CD4-positive, CD25-positive, alpha-beta regulatory T cell (primary cell): ENCODE measurements around the gene MYO5B. TPM values are rescaled to one million over a fixed set of nuclear protein-coding genes. Genes with fewer than 3 reads are reported as not detected.
A peak's percentile ranks its signal among the peaks of the same experiment; 100 is the strongest.
"Not testable (repeated sequence)": the region's sequence is repeated elsewhere in the genome, so short reads cannot be mapped to it uniquely, and the experiment has no call there.

Experiments used
- ATAC-seq, 2 donors: fragments of 150-1000 bp; cut with Tn5 transposase; one replicate each; pipeline ENCODE4 v1.10.0; 2021; ENCODE audit warnings: low read depth in 2 of 2, moderate number of reproducible peaks in 2 of 2, moderate library complexity in 1 of 2
- DNase-seq, 3 donors: peaks; one replicate each; pipeline versions ENCODE4 v3.0.0 to v3.0.0-alpha.2; 2012 to 2022; ENCODE audit warnings: mixed read lengths in 1 of 3
- H3K27ac ChIP-seq: one replicate; pipeline ENCODE4 v1.7.0; 2013; ENCODE audit warnings: mild to moderate bottlenecking, low read length; ENCODE audit not compliant: insufficient read depth, poor library complexity, severe bottlenecking
- H3K27me3 ChIP-seq: one replicate; pipeline ENCODE4 v1.7.0; 2013; ENCODE audit warnings: low read length; ENCODE audit not compliant: control insufficient read depth, insufficient read depth
- H3K36me3 ChIP-seq: one replicate; pipeline ENCODE4 v1.7.0; 2013; ENCODE audit warnings: mild to moderate bottlenecking, low read length, moderate library complexity; ENCODE audit not compliant: control insufficient read depth, insufficient read depth
- H3K4me1 ChIP-seq: 2 replicates; pipeline ENCODE4 v1.7.0; 2013; ENCODE audit warnings: mild to moderate bottlenecking, low read length; ENCODE audit not compliant: insufficient read depth, control insufficient read depth, poor library complexity, severe bottlenecking
- H3K4me3 ChIP-seq: one replicate; pipeline ENCODE4 v1.7.0; 2013; ENCODE audit warnings: low read depth, mild to moderate bottlenecking, low read length, moderate library complexity
- H3K9me3 ChIP-seq, 2 experiments: 1 replicate in 1 of 2; 2 replicates in 1 of 2; pipeline ENCODE4 v1.7.0; 2013; ENCODE audit warnings: low read length in 2 of 2, mild to moderate bottlenecking in 1 of 2, moderate library complexity in 1 of 2; ENCODE audit not compliant: control insufficient read depth in 2 of 2
- H3K27ac Mint-ChIP-seq, 3 donors: one replicate each; pipeline ENCODE4 v1.8.0; 2020 to 2022; ENCODE audit warnings: mild to moderate bottlenecking in 3 of 3, mixed read lengths in 3 of 3, moderate library complexity in 2 of 3
- H3K27me3 Mint-ChIP-seq: one replicate; pipeline ENCODE4 v1.8.0; 2022; ENCODE audit warnings: mild to moderate bottlenecking, mixed read lengths
- H3K36me3 Mint-ChIP-seq: one replicate; pipeline ENCODE4 v1.8.0; 2020; ENCODE audit warnings: mixed read lengths
- H3K4me1 Mint-ChIP-seq, 4 donors: one replicate each; pipeline ENCODE4 v1.8.0; 2020 to 2022; ENCODE audit warnings: mixed read lengths in 4 of 4, mild to moderate bottlenecking in 1 of 4
- H3K4me3 Mint-ChIP-seq, 4 donors: one replicate each; pipeline ENCODE4 v1.8.0; 2020 to 2022; ENCODE audit warnings: mild to moderate bottlenecking in 4 of 4, mixed read lengths in 4 of 4, moderate library complexity in 3 of 4
- H3K9me3 Mint-ChIP-seq, 7 donors: one replicate each; pipeline ENCODE4 v1.8.0; 2020 to 2022; ENCODE audit warnings: mixed read lengths in 7 of 7, mild to moderate bottlenecking in 3 of 7, moderate library complexity in 2 of 7
- polyA plus RNA-seq, 4 donors: library from polyadenylated mRNA; unstranded; fragments of 300-500 nt; fragmentation: Illumina TruSeq; gene quantifications; one replicate each; pipeline ENCODE4 v1.2.3, GENCODE V29; 2021
- total RNA-seq: library from RNA; stranded (reverse); gene quantifications from one replicate; pipeline ENCODE4 v1.2.3, GENCODE V29; 2022

MYO5B gene
- total and polyA plus RNA-seq, 5 donors from 2014 or later: 0.02 to 0.03 TPM; not detected in 3

- H3K27me3 Mint-ChIP-seq: no peaks in the 10 kb centered on the region
- H3K9me3 Mint-ChIP-seq: peaks cover 0 to 9% (median 3%) of the 10 kb centered on the region in 7 donors
- peak overlapping the region in 1 of 3 donors; percentile 33 for H3K27ac Mint-ChIP-seq
- no peaks in the 10 kb centered on the region for H3K4me1 ChIP-seq
- H3K36me3 ChIP-seq: peaks cover 9% of the 10 kb centered on the region
- DNase-seq: peak in 1 of 3 donors; percentile 20
- no peak overlapping the region for H3K4me3 Mint-ChIP-seq
- ATAC-seq: no peak
- H3K36me3 Mint-ChIP-seq: peaks cover 32% of the 10 kb centered on the region
- no peak overlapping the region for H3K27ac ChIP-seq
- H3K9me3 ChIP-seq: no peaks in the 10 kb centered on the region
- no peaks in the 10 kb centered on the region for H3K27me3 ChIP-seq
- H3K4me1 Mint-ChIP-seq: peaks cover 25 to 45% (median 32%) of the 10 kb centered on the region in 4 donors
- no peak overlapping the region for H3K4me3 ChIP-seq
These were observed 390.9 kb downstream of the MYO5B start for GRCh38 chr18:49804096-49804495.

GRCh38 chr18:49802623-49803022 lies 392.3 kb downstream of the MYO5B start:
- H3K4me3 ChIP-seq: no peak overlapping the region
- no peaks in the 10 kb centered on the region for H3K27me3 ChIP-seq
- Mint-ChIP-seq H3K9me3 (peaks cover 0 to 1% (median 0%) of the 10 kb centered on the region in 7 donors), H3K27ac (no peak overlapping the region), H3K4me1 (peaks cover 27 to 39% (median 28%) of the 10 kb centered on the region in 4 donors), H3K36me3 (peaks cover 29% of the 10 kb centered on the region), H3K27me3 (no peaks in the 10 kb centered on the region), H3K4me3 (no peak overlapping the region)
- no peak for ATAC-seq
- H3K9me3 ChIP-seq: no peaks in the 10 kb centered on the region
- DNase-seq: no peak
- H3K27ac ChIP-seq: no peak overlapping the region
- H3K36me3 ChIP-seq: peaks cover 9% of the 10 kb centered on the region
- no peaks in the 10 kb centered on the region for H3K4me1 ChIP-seq

- H3K27me3 ChIP-seq, H3K9me3 Mint-ChIP-seq, H3K4me3 Mint-ChIP-seq, DNase-seq, H3K27me3 Mint-ChIP-seq, ATAC-seq, H3K4me1 ChIP-seq, H3K27ac Mint-ChIP-seq, H3K9me3 ChIP-seq, H3K4me3 ChIP-seq, H3K27ac ChIP-seq: not testable (repeated sequence)
- Mint-ChIP-seq H3K36me3 (peaks cover 35% of the 10 kb centered on the region), H3K4me1 (peaks cover 19 to 23% (median 21%) of the 10 kb centered on the region in 4 donors)
- H3K36me3 ChIP-seq: peaks cover 22% of the 10 kb centered on the region
These were observed 394.5 kb downstream of the MYO5B start for GRCh38 chr18:49800491-49800890.

- not testable (repeated sequence) for H3K9me3 Mint-ChIP-seq, H3K4me3 Mint-ChIP-seq, H3K27me3 Mint-ChIP-seq, H3K27ac ChIP-seq, H3K27me3 ChIP-seq, H3K4me1 ChIP-seq, DNase-seq, H3K9me3 ChIP-seq, H3K27ac Mint-ChIP-seq, ATAC-seq, H3K4me3 ChIP-seq
- H3K36me3 Mint-ChIP-seq: peaks cover 39% of the 10 kb centered on the region
- peaks cover 27% of the 10 kb centered on the region for H3K36me3 ChIP-seq
- H3K4me1 Mint-ChIP-seq: peaks cover 12 to 19% (median 15%) of the 10 kb centered on the region in 4 donors
These were observed 395.1 kb downstream of the MYO5B start for GRCh38 chr18:49799806-49800205.

- H3K27me3 Mint-ChIP-seq: no peaks in the 10 kb centered on the region
- no peak overlapping the region for H3K27ac Mint-ChIP-seq
- ATAC-seq (no peak), DNase-seq (no peak)
- Histone ChIP-seq H3K4me1 (no peaks in the 10 kb centered on the region), H3K27me3 (no peaks in the 10 kb centered on the region), H3K9me3 (no peaks in the 10 kb centered on the region), H3K27ac (no peak overlapping the region), H3K4me3 (no peak overlapping the region), H3K36me3 (peaks cover 41% of the 10 kb centered on the region)
- H3K4me1 Mint-ChIP-seq: peaks cover 0 to 5% (median 3%) of the 10 kb centered on the region in 4 donors
- peaks cover 35% of the 10 kb centered on the region for H3K36me3 Mint-ChIP-seq
- H3K4me3 Mint-ChIP-seq: no peak overlapping the region
- H3K9me3 Mint-ChIP-seq: no peaks in the 10 kb centered on the region
These were observed 396.9 kb downstream of the MYO5B start for GRCh38 chr18:49798001-49798400.

- peak overlapping the region in 1 of 3 donors; percentile 45 for H3K27ac Mint-ChIP-seq
- Histone ChIP-seq H3K4me1 (no peaks in the 10 kb centered on the region), H3K36me3 (peaks cover 46% of the 10 kb centered on the region), H3K27ac (no peak overlapping the region), H3K4me3 (no peak overlapping the region), H3K27me3 (no peaks in the 10 kb centered on the region), H3K9me3 (no peaks in the 10 kb centered on the region)
- DNase-seq: no peak
- H3K9me3 Mint-ChIP-seq: no peaks in the 10 kb centered on the region
- no peak for ATAC-seq
- H3K4me3 Mint-ChIP-seq: no peak overlapping the region
- no peaks in the 10 kb centered on the region for H3K27me3 Mint-ChIP-seq
- peaks cover 39% of the 10 kb centered on the region for H3K36me3 Mint-ChIP-seq
- H3K4me1 Mint-ChIP-seq: peaks cover 0 to 4% (median 2%) of the 10 kb centered on the region in 4 donors
These were observed 399.1 kb downstream of the MYO5B start for GRCh38 chr18:49795612-49796552.

GRCh38 chr18:49794743-49795142 lies 400.2 kb downstream of the MYO5B start:
- Mint-ChIP-seq H3K4me3 (no peak overlapping the region), H3K27ac (no peak overlapping the region), H3K4me1 (peaks cover 0 to 4% (median 2%) of the 10 kb centered on the region in 4 donors), H3K27me3 (no peaks in the 10 kb centered on the region), H3K36me3 (peaks cover 43% of the 10 kb centered on the region), H3K9me3 (no peaks in the 10 kb centered on the region)
- Histone ChIP-seq H3K4me1 (no peaks in the 10 kb centered on the region), H3K36me3 (peaks cover 52% of the 10 kb centered on the region), H3K27me3 (no peaks in the 10 kb centered on the region), H3K27ac (no peak overlapping the region), H3K4me3 (no peak overlapping the region), H3K9me3 (no peaks in the 10 kb centered on the region)
- no peak for DNase-seq
- ATAC-seq: no peak
